PFSK-1 (cell line): ENCODE data around the gene UACA.

Experiments
- FOXP2 ChIP-seq: optimal IDR thresholded peaks from 2 replicates; pipeline ENCODE3; 2011; ENCODE audit warnings: borderline replicate concordance, control low read depth, inconsistent platforms; ENCODE audit not compliant: insufficient read depth; ENCODE audit errors: extremely low read length, extremely low read depth
- POLR2AphosphoS5 ChIP-seq: IDR thresholded peaks from 2 replicates; pipeline ENCODE4 v1.6.1; 2012; ENCODE audit warnings: low read depth, mild to moderate bottlenecking, control low read depth, low read length, moderate library complexity
- SIN3A ChIP-seq: IDR thresholded peaks from 2 replicates; pipeline ENCODE4 v1.6.1; 2012; ENCODE audit warnings: mild to moderate bottlenecking, low read length, moderate library complexity, borderline replicate concordance; ENCODE audit not compliant: insufficient read depth
- TAF1 ChIP-seq: IDR thresholded peaks from 2 replicates; pipeline ENCODE4 v1.6.1; 2012; ENCODE audit warnings: low read length, control low read depth, borderline replicate concordance; ENCODE audit not compliant: insufficient read depth
- TF ChIP-seq, protein P1 (sequence below), 2 experiments: IDR thresholded peaks; 2 replicates each; pipeline versions ENCODE4 v1.6.1 to v1.8.0; 2011 to 2012; ENCODE audit warnings: low read depth in 2 of 2, low read length in 2 of 2, control low read depth in 1 of 2, inconsistent platforms in 1 of 2, mild to moderate bottlenecking in 1 of 2, moderate library complexity in 1 of 2; ENCODE audit not compliant: insufficient read depth in 1 of 2

The UACA gene

DNA sequence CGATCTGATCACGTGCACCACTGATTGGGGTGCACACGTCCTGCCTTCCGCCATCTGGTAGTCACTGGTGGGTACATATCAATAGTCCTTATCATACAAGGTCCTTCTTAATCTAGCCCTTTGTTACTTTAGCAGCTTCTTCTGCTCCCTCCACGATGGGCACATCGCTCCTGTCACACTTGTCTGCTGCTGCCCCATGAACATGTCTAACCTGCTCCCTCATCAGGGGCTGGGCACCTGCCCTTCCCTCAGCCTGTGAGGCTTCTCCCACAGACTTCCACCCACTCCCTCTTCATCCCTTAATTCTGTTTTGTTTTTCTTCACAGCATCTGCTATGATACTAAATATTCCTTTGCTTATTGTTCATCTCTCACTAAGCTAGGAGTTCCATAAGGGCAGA is 82.5 kb downstream of the UACA start:
- TF ChIP-seq, protein P1, sequence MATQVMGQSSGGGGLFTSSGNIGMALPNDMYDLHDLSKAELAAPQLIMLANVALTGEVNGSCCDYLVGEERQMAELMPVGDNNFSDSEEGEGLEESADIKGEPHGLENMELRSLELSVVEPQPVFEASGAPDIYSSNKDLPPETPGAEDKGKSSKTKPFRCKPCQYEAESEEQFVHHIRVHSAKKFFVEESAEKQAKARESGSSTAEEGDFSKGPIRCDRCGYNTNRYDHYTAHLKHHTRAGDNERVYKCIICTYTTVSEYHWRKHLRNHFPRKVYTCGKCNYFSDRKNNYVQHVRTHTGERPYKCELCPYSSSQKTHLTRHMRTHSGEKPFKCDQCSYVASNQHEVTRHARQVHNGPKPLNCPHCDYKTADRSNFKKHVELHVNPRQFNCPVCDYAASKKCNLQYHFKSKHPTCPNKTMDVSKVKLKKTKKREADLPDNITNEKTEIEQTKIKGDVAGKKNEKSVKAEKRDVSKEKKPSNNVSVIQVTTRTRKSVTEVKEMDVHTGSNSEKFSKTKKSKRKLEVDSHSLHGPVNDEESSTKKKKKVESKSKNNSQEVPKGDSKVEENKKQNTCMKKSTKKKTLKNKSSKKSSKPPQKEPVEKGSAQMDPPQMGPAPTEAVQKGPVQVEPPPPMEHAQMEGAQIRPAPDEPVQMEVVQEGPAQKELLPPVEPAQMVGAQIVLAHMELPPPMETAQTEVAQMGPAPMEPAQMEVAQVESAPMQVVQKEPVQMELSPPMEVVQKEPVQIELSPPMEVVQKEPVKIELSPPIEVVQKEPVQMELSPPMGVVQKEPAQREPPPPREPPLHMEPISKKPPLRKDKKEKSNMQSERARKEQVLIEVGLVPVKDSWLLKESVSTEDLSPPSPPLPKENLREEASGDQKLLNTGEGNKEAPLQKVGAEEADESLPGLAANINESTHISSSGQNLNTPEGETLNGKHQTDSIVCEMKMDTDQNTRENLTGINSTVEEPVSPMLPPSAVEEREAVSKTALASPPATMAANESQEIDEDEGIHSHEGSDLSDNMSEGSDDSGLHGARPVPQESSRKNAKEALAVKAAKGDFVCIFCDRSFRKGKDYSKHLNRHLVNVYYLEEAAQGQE (IDR thresholded peaks at IDR 0.05; ENCODE audit: insufficient read depth in 1 of 2, low read depth in 2 of 2, low read length in 2 of 2): no peak
- TF ChIP-seq TAF1 (no peak), SIN3A (no peak), FOXP2 (no peak), POLR2AphosphoS5 (no peak)

DNA sequence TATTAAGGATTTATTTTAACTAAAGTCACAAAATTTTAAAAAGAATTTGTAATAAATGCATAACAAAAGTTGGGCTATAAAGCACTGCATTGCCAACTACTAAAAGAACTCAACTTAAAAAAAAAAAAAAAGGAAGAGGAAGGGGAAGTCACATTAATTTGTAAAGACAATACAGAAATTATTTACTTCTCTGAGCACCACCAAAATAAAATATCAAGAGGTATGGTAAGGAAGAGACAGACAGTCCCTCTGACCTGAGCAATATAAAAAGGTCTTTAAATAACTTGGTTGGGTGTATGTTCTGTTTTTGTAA is 83.5 kb downstream of the UACA start:
- TF ChIP-seq, protein P1 (IDR thresholded peaks at IDR 0.05; ENCODE audit: insufficient read depth in 1 of 2, low read depth in 2 of 2, low read length in 2 of 2): no peak
- TF ChIP-seq TAF1 (no peak), SIN3A (no peak)

DNA sequence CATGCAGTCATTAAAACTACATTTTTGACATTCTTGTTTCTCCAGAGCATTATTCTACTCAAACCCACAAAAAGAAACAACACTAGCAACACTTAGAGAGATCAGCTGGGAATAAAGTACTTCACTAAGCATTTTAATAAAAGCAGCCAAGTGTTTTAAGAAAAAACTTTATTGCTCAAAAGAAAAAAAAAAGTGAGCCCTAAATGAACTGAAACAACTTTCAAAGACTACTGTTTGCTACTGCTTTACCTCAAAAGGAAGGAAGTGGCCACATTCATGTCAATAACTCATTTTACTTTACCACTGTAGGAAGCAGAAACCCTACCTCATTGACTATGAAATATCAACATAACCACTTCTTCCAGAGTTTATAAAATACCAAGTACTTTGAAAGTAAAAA is 91.3 kb downstream of the UACA start:
- TF ChIP-seq SIN3A (no peak), POLR2AphosphoS5 (no peak)

DNA sequence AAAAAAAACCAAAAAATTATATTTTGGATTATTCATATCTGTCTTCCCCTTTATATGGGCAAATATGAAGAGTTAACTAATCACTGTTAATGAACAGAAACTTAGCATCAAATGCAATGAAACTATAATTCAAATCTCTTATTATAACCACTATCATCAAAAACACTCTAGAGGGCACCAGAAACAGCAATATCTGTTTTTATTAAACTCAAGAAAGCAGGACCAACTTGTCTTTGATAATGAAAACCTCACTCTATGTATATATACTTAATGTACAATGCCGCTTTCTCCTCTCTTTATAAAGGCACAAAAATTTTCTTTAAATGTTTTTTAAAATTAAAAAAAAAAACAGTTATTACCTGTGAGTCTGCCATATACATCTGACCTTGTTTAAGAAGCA is 92.7 kb downstream of the UACA start:
- TF ChIP-seq POLR2AphosphoS5 (no peak), SIN3A (no peak), TAF1 (no peak), FOXP2 (no peak)
- TF ChIP-seq, protein P1 (IDR thresholded peaks at IDR 0.05; ENCODE audit: insufficient read depth in 1 of 2, low read depth in 2 of 2, low read length in 2 of 2): no peak

DNA sequence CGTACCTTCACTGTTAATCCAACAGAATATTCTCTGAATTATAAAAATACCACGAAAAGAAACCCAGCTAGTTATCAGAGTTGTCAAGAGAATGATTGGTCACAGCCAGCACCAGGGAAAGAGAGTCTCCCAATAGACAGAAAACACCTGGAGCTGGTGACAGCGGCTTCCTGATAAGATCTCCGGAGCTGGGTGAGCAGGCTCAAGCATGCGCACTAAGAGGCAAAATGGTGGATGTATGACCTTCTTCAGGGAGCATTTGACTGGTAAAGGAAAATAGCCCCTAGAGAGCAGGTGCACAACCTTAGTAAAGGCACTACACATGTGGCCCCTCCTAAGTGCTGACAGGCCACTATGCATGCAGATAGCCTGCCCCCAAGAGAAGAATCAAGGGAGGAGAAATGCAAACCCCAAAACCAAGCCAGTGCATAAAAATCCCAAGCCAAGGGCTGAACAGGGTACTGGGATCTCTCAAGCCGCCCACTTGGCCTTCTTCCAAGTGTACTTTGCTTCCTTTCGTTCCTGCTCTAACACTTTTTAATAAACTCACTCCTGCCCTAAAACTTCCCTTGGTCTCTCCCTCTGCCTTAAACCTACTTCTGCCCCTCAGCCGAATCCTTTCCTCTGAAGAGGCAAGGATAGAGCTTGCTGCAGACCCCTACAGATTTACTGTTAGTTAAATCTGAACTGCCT is 93.2 kb downstream of the UACA start:
- TF ChIP-seq, protein P1 (IDR thresholded peaks at IDR 0.05; ENCODE audit: insufficient read depth in 1 of 2, low read depth in 2 of 2, low read length in 2 of 2): no peak
- TF ChIP-seq SIN3A: no peak
- TF ChIP-seq POLR2AphosphoS5: no peak
- no peak for TF ChIP-seq FOXP2
- no peak for TF ChIP-seq TAF1

DNA sequence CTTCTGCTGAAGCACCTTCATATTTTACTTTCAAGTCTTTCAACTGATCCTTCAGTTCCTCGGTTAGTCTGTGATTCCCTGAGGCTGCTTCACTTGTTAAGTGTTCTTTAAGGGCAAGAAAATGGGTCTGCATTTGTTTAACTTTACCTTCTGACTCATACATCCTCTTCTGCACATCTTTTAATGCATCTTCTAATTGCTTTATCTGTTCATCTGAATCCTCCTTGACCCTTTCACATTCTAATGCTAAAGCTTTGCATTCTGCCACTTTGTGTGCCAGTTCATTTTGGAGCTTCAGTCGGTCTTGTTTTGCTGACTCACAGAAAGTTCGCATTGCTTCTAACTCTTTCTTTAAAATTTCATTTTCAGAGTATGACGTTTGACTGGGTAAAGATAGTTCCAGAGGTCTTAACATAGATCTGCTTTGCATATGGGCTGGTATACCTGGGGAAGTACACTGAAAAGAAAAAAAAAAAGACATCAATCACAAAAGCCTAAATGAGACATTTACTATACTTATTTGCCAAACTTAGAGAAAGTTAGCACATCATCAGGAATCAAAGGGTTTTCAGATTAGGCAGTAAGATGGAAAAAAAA is 94.3 kb downstream of the UACA start:
- TF ChIP-seq TAF1 (no peak), FOXP2 (no peak), SIN3A (no peak), POLR2AphosphoS5 (no peak)
- TF ChIP-seq, protein P1 (IDR thresholded peaks at IDR 0.05; ENCODE audit: insufficient read depth in 1 of 2, low read depth in 2 of 2, low read length in 2 of 2): no peak
